Transverse colon (tissue), 4 donors: ENCODE data around the gene IL17C.

ENCODE experiments used
- CTCF ChIP-seq, 5 experiments: fragments of 200-600 bp in 3 of 5; fragments of 450-650 bp in 2 of 5; sonication (generic) in 3 of 5; IDR thresholded peaks; 1 replicate in 2 of 5; 2 replicates in 3 of 5; pipeline ENCODE4 v1.5.1; 2016 to 2017; ENCODE audit warnings: antibody characterized with exemption in 5 of 5, inconsistent platforms in 3 of 5, mild to moderate bottlenecking in 2 of 5, moderate library complexity in 1 of 5
- EP300 ChIP-seq: sonication (generic); formaldehyde crosslinking; IDR thresholded peaks from one replicate; pipeline ENCODE4 v1.6.1; 2017; ENCODE audit warnings: antibody characterized with exemption, low read depth
- POLR2A ChIP-seq: fragments of 450-650 bp; IDR thresholded peaks from one replicate; pipeline ENCODE4 v1.6.1; 2016; ENCODE audit warnings: antibody characterized with exemption, mild to moderate bottlenecking, moderate library complexity
- POLR2AphosphoS5 ChIP-seq, 3 donors: sonication (generic); formaldehyde crosslinking; IDR thresholded peaks; one replicate each; pipeline ENCODE4 v1.6.1; 2016; ENCODE audit warnings: antibody characterized with exemption in 3 of 3

DNA sequence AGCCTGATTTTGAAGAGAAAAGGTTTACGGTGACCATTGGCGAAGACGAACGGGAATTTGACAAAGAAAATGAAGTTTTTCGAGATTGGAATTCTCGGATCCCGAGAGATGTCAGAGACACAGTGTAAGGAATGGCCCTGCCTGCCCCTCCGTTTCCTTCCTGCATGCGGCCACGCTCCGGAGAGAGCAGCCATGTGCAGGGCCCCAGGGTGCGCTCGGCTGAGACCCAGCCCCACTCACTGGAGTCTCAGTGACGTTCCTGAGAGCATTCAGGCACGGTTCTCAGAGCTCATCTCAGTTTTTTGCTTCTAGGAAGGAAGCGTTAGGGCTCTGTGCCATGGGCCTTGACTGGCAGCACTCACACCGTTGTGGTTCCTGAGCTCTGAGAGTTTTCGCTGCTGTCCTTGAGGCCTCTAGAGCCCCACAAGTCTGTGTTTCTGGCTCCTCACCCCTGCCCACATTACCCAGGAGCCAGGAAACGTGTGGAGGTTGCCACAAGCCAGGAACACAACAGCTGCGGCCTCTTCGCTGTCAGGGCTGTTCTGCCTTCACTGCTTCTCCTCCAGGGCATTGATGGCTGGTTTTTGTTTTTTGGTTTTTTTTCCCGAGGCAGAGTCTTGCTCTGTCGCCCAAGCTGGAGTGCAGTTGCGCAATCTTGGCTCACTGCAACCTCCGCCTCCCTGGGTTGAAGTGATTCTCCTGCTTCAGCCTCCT, 38.4 kb upstream of the IL17C start:
- TF ChIP-seq CTCF (IDR thresholded peaks at IDR 0.05) (no peak), EP300 (no peak), POLR2A (no peak), POLR2AphosphoS5 (IDR thresholded peaks at IDR 0.05) (no peak)
